Skeletal muscle cell (primary cell): Measurements from ENCODE around the gene KRT72.
"Not testable (repeated sequence)": the region's sequence is repeated elsewhere in the genome, so short reads cannot be mapped to it uniquely, and the experiment has no call there.

Experiments used
- DNase-seq: peaks from one replicate; pipeline ENCODE4 v3.0.0-alpha.2; 2010; ENCODE audit warnings: low read depth
- H3K4me3 ChIP-seq: 2 replicates; pipeline ENCODE4 v1.5.1; 2011; ENCODE audit warnings: low read depth, mild to moderate bottlenecking, control low read depth, low read length, moderate library complexity

The KRT72 gene

DNA sequence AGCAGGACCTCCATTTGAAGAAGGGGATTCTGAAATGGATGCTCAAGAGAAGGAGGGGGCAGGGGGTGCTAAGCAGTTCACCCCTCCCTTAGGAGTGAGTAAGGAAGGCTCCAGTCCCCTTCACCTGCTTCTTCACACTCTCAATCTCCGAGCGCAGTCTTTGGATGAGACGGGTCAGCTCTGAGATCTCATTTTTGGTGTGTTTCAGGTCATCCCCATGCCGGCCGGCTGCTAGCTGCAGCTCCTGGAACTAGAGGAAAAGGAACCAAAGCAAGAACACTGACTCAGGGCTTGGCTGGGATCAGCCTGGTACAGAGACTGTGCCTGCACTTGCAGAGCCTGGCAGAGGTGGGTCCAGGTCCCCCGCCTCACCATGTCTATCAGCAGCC lies 9.8 kb upstream of the KRT72 start:
- no peak for DNase-seq
- no peak overlapping the region for H3K4me3 ChIP-seq

DNA sequence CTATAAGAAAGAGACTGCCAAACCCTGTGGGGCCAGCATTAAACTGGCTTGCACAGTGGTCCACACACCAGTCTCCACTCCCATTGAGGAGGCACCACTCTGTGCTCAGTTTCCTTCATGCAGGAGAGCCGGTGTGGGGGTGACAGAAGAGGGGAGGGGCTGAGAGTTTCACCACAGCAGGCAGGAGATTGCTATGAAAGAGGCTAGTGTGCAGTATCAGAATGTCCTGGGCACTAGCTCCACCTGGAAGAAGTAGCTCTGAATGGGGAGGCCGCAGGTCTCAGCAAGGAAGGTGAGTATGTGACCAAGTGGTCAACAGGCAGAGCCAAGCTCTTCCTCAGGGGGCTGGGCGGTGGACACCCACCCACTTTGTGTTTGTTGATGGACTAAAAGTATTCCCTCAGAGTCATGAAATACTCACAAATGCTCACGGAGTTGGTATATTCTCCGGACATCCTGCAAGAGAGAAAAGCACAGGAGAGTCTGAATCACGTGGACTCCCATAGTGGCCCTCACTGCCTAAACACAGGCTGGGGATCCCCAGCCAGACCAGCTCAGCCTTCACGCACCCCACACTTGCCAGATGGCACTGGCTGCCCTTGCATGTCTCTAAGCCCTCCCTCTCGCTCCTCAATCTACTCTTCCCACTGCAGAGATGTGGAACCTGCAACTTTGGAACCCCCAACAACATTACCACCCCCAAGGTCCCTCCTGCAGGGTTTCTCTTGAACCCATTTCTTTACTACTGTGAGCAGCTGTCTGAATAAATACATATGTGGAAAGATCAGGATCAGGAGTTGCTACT lies 7.8 kb upstream of the KRT72 start:
- no peak overlapping the region for H3K4me3 ChIP-seq
- no peak for DNase-seq

DNA sequence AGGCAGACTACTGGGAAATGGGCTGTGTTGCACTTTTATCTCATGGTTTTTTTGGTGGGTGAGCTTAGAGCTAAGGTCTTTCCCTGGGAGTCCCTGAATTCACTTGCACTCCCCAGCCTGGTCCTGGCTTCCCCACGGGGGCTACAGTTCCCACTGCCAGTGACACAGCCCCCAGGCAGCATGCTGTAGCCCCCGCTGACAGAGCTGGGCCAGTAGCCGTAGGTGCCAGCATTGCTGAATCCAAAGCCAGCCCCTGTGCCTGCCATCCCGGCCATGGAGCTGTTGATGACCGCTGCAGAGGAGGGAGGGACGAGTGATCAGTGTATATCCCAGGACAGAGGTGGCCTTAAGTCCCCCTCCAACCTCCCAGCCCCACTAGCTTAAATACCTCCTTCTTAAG lies 6.9 kb upstream of the KRT72 start:
- no peak for DNase-seq
- H3K4me3 ChIP-seq = no peak overlapping the region

DNA sequence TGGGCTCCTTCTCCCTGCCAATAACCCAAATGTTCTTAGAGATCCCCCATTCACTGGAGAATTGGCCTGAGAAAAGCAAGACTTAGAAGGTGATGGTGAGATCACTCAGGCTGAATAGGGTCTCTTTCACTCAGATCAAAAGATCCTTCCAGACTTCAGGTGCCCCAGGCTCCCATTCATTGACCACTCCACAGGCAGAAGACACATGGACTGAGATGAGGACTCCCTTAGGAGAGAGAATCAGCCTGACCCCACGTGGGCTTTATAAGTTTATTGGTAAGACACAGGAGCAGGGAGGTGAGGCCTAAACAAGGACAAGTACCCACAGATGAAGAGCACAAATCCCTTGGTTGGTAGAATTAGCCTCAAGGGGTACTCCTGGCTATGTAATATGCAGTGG lies 6.1 kb upstream of the KRT72 start:
- H3K4me3 ChIP-seq = no peak overlapping the region
- no peak for DNase-seq

DNA sequence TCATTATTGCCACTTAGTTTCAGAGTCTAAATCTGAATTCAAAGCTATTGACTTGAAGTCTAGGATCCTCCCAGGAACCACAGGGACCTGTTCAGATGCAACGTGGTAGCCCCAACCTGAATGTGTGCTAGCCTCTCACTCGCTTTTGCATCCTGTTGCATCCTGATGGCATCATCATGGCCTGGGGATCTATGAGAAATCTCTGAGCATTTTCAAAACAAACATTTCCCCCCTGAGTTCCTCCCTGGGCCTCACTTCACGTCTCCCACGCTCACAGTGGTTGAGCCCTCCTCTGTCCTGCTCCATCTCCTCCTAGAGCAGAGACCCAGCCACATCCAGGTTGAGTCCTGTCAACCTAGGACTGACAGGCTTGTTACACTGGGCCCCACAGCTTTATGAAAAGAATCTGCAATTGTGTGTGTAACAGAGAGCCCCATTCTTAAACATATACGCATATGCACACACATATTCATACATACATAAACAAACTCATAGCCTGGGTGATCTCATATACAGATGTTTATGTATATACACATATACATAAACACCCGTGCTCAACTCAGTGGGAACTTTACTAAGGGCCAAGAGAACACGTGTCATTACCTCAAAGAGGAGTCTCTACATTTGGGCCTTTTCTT lies 5.4 kb upstream of the KRT72 start:
- H3K4me3 ChIP-seq = no peak overlapping the region
- DNase-seq = no peak

DNA sequence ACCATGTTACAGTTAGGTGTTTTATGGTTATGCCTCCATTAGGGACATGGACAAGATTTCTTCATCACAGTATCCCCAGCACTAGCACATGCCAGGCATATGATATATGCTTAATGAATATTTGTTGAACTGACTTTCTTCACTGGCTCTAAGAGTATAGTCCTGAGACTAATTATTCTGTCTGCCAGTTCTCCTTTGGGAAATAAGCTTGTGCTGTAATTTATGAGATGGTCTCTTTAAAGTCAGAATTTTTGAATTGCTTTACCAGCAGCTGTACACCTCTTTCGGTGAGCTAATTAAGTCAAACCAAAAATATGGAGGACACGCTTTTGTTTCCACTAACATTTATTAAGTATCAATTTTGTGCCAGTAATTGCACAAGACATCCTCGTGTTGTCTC lies 4.8 kb upstream of the KRT72 start:
- no peak for DNase-seq
- H3K4me3 ChIP-seq = no peak overlapping the region

DNA sequence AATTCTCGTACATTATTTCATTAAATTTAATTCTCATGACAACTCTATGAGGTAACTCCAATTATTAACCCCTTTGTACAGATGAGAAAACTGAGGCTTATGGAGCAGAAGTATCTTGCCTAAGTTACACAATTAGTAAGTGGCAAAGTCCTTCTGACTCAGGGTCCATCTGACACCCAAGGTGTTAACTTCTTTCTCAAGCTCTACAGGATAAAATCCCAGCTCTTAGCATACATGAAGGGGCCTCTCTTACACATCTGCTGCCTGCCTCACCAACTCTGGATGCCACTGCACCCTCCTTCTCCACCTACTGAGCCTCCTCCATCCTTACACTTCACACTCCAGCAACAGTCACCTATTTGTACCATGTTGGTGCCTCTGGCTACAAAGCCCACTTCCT lies 4.3 kb upstream of the KRT72 start:
- H3K4me3 ChIP-seq = no peak overlapping the region

DNA sequence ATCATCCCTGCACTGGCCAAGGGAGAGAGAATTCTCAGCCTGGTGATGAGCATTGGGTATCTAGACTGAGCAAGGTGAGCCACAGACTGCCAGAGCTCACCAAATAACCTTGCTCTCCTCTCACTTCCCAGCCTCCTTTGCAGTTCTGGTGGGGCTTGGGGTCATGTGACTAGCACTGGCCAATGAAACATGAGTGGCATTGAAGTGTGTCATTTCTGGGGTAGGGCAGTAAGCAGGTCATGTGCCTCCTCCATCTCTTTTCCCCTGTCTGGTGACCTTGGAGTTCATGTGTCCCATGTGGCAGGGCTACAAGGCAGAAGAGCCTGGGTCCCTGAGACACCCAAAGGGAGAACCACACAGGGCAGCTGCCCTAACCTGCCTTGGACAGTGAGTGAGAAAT lies 3.6 kb upstream of the KRT72 start:
- DNase-seq = no peak
- no peak overlapping the region for H3K4me3 ChIP-seq

More for the DNA sequence above, 4.3 kb upstream of the KRT72 start:
- no peak for DNase-seq

DNA sequence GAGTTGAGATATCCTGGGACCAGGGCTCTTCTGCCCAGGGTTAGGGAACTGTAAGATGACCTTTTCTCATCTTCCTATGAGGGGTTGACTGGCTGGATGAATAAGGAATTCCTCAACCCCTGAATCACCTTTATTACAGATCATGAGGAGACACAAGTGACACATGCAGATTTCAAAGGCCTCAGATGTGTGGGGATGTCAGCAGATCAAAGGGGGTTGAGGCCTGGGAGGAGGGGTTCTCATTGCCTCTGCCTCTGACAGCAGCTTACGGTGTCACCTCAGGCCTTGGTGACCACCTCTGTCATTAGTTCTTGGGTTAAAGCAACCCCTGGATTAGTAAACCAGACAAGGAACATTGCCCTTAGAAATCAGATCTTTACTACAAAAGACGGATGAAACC lies 2.1 kb upstream of the KRT72 start:
- no peak for DNase-seq
- H3K4me3 ChIP-seq = no peak overlapping the region

DNA sequence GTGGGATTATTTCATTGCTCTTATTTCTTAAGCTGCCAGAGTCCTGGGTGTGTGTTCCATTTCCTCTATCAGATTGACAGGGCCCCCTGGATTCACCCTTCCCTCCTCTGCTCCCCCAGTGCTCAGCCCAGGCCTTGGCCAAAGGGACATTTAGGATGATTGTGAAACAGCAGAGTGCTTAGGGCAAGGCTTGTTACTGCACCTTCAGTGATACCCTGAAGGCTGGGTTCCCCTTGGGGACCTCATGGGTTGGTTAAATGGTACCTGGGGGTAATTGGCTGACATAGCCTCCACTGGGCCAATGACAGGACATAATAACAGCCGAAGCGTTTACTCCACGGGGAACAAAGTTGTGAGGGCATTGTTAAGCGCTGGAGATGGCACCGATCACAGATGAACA lies 1.3 kb upstream of the KRT72 start:
- no peak for DNase-seq
- H3K4me3 ChIP-seq = no peak overlapping the region

DNA sequence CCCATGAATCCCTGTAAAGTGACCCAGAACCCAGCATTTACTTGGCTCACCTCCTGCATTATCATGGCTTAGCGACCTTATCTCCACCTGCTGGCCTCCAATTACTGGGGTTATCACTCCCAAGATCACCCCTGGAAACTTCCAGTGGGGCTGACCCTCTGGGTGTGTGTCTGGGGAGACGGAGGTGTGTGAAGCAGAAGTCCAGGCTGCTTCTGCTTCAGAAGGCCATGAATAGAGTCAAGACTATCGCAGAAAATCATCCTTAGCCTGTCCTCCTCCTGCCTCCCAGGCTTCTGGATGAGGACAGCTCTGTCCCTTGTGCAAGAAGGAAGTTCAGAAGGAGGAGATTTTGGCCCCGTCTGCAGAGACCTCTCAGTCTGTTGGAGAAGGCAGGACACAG lies 408 bp upstream of the KRT72 start:
- no peak for DNase-seq

DNA sequence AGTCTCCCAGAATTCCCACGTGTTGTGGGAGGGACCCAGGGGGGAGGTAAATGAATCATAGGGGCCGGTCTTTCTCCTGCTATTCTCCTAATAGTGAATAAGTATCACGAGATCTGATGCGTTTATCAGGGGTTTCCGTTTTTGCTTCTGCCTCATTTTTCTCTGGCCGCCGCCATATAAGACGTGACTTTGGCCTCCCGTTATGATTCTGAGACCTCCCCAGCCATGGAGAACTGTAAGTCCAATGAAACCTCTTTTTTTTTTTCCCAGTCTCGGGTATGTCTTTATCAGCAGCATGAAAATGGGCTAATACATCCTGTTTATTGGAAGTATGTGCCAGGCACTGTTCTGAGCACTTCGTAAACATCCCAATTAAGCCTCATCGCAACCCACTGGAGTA lies 788 bp downstream of the KRT72 start:
- H3K4me3 ChIP-seq = no peak overlapping the region
- no peak for DNase-seq

More for the DNA sequence above, 408 bp upstream of the KRT72 start:
- H3K4me3 ChIP-seq = no peak overlapping the region

DNA sequence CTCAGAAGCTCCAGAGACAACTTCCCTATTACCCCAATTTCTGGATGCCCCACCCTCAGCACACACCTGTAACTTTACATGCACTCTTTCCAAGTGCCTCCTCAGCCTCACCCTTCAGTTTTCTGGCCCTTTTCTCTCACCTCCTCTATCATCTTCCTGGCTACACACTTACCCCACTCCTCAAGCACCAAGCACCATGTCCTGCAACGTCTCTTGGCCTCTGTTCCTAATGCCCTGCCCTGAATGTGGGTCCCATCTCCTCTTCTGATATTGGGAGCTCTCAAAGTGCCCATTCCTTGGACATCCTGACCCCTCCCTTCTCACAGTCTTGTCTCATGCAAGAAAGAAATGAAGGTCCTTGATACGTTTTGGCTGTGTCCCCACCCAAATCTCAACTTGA lies 1.2 kb downstream of the KRT72 start:
- no peak overlapping the region for H3K4me3 ChIP-seq
- no peak for DNase-seq

DNA sequence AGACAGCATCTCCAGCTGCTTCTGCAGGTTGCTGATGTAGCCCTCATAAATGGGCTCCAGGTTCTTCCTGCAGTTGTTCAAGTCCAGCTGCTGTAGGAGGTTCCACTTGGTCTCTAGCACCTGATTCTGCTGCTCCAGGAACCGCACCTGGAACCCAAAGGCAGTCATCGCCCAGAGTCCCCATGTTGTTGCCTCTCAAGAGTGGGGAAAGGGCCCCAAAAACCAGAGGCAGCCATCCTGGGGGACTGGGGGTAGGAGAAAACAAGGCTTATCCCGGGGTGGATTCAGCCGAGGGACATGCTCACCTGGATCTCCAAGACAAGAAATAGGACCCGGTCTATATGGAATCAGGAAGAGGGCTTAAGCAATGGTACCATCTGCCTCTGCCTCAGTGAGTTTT lies 2.3 kb downstream of the KRT72 start:
- H3K4me3 ChIP-seq = no peak overlapping the region

DNA sequence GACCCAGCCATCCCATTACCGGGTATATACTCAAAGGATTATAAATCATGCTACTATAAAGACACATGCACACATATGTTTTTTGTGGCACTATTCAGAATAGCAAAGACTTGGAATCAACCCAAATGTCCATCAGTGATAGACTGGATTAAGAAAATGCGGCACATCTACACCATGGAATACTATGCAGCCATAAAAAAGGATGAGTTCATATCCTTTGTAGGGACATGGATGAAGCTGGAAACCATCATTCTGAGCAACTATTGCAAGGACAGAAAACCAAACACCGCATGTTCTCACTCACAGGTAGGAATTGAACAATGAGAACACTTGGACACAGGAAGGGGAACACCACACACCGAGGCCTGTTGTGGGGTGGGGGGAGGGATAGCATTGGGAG lies 7.0 kb downstream of the KRT72 start:
- not testable (repeated sequence) for DNase-seq, H3K4me3 ChIP-seq

More for the DNA sequence above, 2.3 kb downstream of the KRT72 start:
- no peak for DNase-seq

DNA sequence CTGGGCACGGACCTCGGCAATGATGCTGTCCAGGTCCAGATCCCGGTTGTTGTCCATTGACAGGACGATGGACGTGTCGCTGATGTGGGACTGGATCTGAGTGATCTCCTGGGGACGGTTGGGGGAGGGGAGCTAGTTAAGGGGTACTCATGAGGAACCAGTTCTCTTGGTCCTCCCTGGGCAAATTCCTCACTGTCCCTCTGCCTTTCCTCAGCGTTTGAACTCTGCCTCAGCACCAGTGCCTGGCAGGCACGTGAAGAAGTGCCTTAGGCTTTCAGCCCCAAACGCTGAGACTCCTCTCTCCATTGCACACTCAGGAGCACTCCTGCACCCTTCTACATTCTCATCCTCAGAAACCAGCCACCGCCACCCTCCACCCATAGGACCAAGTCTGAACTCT lies 9.7 kb downstream of the KRT72 start:
- no peak for DNase-seq
- no peak overlapping the region for H3K4me3 ChIP-seq

DNA sequence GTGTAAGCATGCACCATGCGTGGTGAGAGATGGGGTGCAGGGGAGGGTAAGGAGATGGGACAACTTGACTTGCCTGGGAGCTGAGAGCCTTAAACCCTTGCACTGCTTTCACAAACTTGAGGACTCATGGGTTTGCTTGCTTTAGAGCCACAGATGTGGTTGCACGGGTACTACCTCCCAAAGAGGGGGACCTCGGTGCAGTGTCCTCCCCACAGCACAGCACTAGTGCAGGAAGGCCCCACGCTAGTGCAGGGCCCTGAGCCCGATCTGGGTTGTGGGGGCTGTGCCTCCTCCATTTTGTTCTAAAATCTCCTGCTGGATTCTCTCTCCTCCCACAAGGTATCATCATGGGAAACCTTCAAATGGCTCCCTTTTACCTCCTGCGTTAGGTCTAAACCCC lies 11.2 kb downstream of the KRT72 start:
- DNase-seq = no peak
- H3K4me3 ChIP-seq = no peak overlapping the region

DNA sequence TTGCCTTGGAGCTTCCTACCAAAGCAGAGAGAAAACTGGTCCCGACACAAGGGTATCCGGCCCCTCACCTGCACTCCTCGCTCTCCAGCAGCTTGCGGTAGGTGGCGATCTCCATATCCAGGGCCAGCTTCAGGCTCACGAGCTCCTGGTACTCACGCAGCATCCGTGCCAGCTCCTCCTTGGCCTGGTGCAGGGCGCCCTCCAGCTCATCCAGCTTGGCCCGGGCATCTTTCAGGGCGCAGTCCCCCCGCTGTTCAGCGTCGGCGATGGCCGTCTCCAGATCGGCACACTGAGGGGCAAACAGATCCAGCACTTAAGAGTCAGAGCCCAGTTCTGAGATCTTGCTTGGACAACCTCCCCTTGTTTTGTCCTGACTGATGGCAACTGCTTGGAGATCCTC lies 13.7 kb downstream of the KRT72 start:
- no peak overlapping the region for H3K4me3 ChIP-seq
- no peak for DNase-seq

DNA sequence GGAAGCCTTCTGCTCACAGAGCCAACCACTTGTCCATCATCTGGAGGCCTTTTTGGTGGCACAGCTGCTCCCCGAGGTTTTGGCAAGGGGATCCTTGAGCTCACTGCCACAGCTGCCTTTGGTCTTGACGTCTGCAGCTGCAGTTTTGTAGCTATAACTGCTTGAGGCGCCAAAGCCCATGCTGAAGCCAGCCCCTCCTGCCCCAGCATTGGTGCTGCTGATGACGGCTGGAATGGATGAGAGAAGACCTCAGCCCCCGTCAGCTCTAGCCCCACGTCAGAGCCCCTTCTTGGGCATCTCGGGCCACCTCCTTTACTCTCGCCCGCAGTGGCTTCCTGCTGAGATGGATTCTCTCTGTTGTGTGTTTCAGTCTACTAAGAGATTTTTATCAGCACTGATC lies 15.3 kb downstream of the KRT72 start:
- no peak overlapping the region for H3K4me3 ChIP-seq
- DNase-seq = no peak

DNA sequence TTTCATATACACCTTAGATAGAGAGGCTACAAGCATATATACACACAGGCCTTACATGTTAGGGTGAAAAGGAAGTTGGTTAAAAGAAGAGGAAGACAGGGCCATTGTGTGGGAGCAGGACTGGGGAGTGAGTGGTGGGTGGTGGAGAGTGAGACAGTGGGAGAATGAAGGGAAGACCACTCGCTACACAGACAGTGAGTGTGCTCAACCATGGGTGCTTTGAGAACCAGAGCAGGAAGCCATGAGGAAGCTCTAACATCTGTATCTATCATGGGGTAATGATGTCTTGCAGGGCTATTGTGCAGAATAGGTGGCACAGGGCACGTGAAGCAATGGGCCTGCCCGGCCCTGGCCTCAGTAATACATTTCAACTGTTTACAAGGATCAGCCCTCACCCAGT lies 16.2 kb downstream of the KRT72 start:
- DNase-seq = no peak

DNA sequence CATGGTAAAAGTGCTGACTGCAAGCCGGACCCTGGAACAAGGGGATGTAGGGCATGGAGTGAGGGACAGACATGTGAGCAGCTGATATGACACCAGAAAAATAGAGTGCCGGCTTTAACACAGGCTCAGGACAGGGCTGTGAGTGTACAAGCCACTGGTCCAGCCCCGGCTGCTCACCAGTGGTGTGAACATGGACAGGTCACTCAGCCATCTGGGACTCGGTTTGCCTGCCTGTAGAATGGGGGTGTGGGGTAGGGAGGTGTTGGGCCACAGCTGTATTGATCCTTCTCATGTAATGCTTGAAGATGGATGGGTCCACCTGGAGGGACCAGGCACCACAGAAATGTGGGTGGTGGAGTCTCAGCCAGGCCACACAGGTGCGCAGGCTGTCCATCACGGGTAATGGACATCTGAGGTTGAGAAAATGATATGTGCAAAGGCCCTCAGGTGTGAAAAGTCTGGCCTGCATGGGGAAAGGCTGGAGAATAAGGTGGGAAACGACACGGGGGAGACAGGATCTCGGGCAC lies 17.0 kb downstream of the KRT72 start:
- no peak overlapping the region for H3K4me3 ChIP-seq
- no peak for DNase-seq

More for the DNA sequence above, 16.2 kb downstream of the KRT72 start:
- H3K4me3 ChIP-seq = no peak overlapping the region
